PC-9 (cell line): Measurements from ENCODE around the gene ARHGEF28.

ENCODE experiments used
- EZH2 ChIP-seq: fragments of 200-600 bp; sonication (generic); IDR thresholded peaks from 2 replicates; pipeline ENCODE4 v1.8.0; 2017; ENCODE audit warnings: antibody characterized with exemption, low read depth
- TF ChIP-seq, protein P1 (sequence below): fragments of 200-600 bp; sonication (generic); conservative IDR thresholded peaks from 2 replicates; pipeline ENCODE4 v1.6.1; 2017; ENCODE audit warnings: mixed run types, antibody characterized with exemption, mild to moderate bottlenecking, moderate library complexity

- TF ChIP-seq, protein P1, sequence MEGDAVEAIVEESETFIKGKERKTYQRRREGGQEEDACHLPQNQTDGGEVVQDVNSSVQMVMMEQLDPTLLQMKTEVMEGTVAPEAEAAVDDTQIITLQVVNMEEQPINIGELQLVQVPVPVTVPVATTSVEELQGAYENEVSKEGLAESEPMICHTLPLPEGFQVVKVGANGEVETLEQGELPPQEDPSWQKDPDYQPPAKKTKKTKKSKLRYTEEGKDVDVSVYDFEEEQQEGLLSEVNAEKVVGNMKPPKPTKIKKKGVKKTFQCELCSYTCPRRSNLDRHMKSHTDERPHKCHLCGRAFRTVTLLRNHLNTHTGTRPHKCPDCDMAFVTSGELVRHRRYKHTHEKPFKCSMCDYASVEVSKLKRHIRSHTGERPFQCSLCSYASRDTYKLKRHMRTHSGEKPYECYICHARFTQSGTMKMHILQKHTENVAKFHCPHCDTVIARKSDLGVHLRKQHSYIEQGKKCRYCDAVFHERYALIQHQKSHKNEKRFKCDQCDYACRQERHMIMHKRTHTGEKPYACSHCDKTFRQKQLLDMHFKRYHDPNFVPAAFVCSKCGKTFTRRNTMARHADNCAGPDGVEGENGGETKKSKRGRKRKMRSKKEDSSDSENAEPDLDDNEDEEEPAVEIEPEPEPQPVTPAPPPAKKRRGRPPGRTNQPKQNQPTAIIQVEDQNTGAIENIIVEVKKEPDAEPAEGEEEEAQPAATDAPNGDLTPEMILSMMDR, result no peak
- TF ChIP-seq EZH2, result no peak
Measured at GRCh38 chr5:73810429-73810828, 184.4 kb downstream of the ARHGEF28 start.
